ENCODE results near the gene CNTF.

Gene CNTF

GRCh38 chr11:58632510-58632909 is 10.0 kb downstream of the CNTF start:
- Histone ChIP-seq H2AK5ac (ENCODE audit: low read length) (no peak overlapping the region), H3K18ac (ENCODE audit: low read length) (no peak overlapping the region), H2BK5ac (ENCODE audit: low read length) (no peak overlapping the region), H4K5ac (ENCODE audit: low read length) (no peak overlapping the region), H3K27ac (ENCODE audit: low read depth, low read length) (no peak overlapping the region), H4K8ac (ENCODE audit: low read depth, low read length) (no peak overlapping the region), H3K4ac (ENCODE audit: low read depth, low read length) (no peak overlapping the region), H3K4me1 (ENCODE audit: control insufficient read depth, low read depth, low read length) (no peaks in the 10 kb centered on the region), H3K23ac (ENCODE audit: low read length) (no peak overlapping the region), H3K9ac (ENCODE audit: low read length) (no peak overlapping the region), H2BK120ac (ENCODE audit: low read depth, low read length) (no peak overlapping the region), H3K79me2 (ENCODE audit: control insufficient read depth, insufficient read depth, low read length) (no peaks in the 10 kb centered on the region), H3K4me3 (ENCODE audit: low read length) (no peak overlapping the region), H3K27me3 (ENCODE audit: insufficient read depth, low read length, poor library complexity) (no peaks in the 10 kb centered on the region), H3K36me3 (ENCODE audit: control insufficient read depth, insufficient read depth, low read length) (no peaks in the 10 kb centered on the region), H3K4me2 (ENCODE audit: low read length) (no peak overlapping the region), H3K79me1 (ENCODE audit: low read length) (no peaks in the 10 kb centered on the region), H3K56ac (ENCODE audit: low read length) (no peak overlapping the region), H2BK15ac (replicated peaks; ENCODE audit: low read depth) (no peak overlapping the region)
- no CpG with 5 or more reads among the region's 1 CpG for WGBS (ENCODE audit: extremely low coverage, insufficient coverage, low lambda C conversion rate)
- DNase-seq = no peak

GRCh38 chr11:58636587-58636986 is 14.1 kb downstream of the CNTF start:
- Histone ChIP-seq H2BK15ac (replicated peaks; ENCODE audit: low read depth) (no peak overlapping the region), H3K4me1 (ENCODE audit: control insufficient read depth, low read depth, low read length) (no peaks in the 10 kb centered on the region), H3K4ac (ENCODE audit: low read depth, low read length) (no peak overlapping the region), H2BK120ac (ENCODE audit: low read depth, low read length) (no peak overlapping the region), H3K27me3 (ENCODE audit: insufficient read depth, low read length, poor library complexity) (no peaks in the 10 kb centered on the region), H3K4me2 (ENCODE audit: low read length) (no peak overlapping the region), H3K79me1 (ENCODE audit: low read length) (no peaks in the 10 kb centered on the region), H2BK5ac (ENCODE audit: low read length) (no peak overlapping the region), H3K27ac (ENCODE audit: low read depth, low read length) (no peak overlapping the region), H3K4me3 (ENCODE audit: low read length) (no peak overlapping the region), H4K8ac (ENCODE audit: low read depth, low read length) (no peak overlapping the region), H3K79me2 (ENCODE audit: control insufficient read depth, insufficient read depth, low read length) (no peaks in the 10 kb centered on the region), H2AK5ac (ENCODE audit: low read length) (no peak overlapping the region), H3K18ac (ENCODE audit: low read length) (no peak overlapping the region), H3K56ac (ENCODE audit: low read length) (no peak overlapping the region), H3K36me3 (ENCODE audit: control insufficient read depth, insufficient read depth, low read length) (no peaks in the 10 kb centered on the region), H3K23ac (ENCODE audit: low read length) (no peak overlapping the region), H3K9ac (ENCODE audit: low read length) (no peak overlapping the region), H4K5ac (ENCODE audit: low read length) (no peak overlapping the region)
- no CpG with 5 or more reads among the region's 3 CpGs for WGBS (ENCODE audit: extremely low coverage, insufficient coverage, low lambda C conversion rate)
- DNase-seq = no peak

GRCh38 chr11:58637371-58637770 is 14.9 kb downstream of the CNTF start:
- no peak overlapping the region for H4K8ac ChIP-seq (ENCODE audit: low read depth, low read length)
- DNase-seq = no peak
- no peaks in the 10 kb centered on the region for H3K4me1 ChIP-seq (ENCODE audit: control insufficient read depth, low read depth, low read length)
- H3K27me3 ChIP-seq (ENCODE audit: insufficient read depth, low read length, poor library complexity) = no peaks in the 10 kb centered on the region
- H3K23ac ChIP-seq (ENCODE audit: low read length) = no peak overlapping the region
- no peak overlapping the region for H2BK120ac ChIP-seq (ENCODE audit: low read depth, low read length)
- no peak overlapping the region for H2BK5ac ChIP-seq (ENCODE audit: low read length)
- H3K79me2 ChIP-seq (ENCODE audit: control insufficient read depth, insufficient read depth, low read length) = no peaks in the 10 kb centered on the region
- H3K4ac ChIP-seq (ENCODE audit: low read depth, low read length) = no peak overlapping the region
- H3K27ac ChIP-seq (ENCODE audit: low read depth, low read length) = no peak overlapping the region
- no peak overlapping the region for H2BK15ac ChIP-seq (replicated peaks; ENCODE audit: low read depth)
- H3K9ac ChIP-seq (ENCODE audit: low read length) = no peak overlapping the region
- no peak overlapping the region for H2AK5ac ChIP-seq (ENCODE audit: low read length)
- no peak overlapping the region for H3K18ac ChIP-seq (ENCODE audit: low read length)
- no peak overlapping the region for H4K5ac ChIP-seq (ENCODE audit: low read length)
- WGBS (ENCODE audit: extremely low coverage, insufficient coverage, low lambda C conversion rate) = no CpG with 5 or more reads among the region's 2 CpGs
- no peaks in the 10 kb centered on the region for H3K36me3 ChIP-seq (ENCODE audit: control insufficient read depth, insufficient read depth, low read length)
- H3K4me2 ChIP-seq (ENCODE audit: low read length) = no peak overlapping the region
- H3K56ac ChIP-seq (ENCODE audit: low read length) = no peak overlapping the region
- no peaks in the 10 kb centered on the region for H3K79me1 ChIP-seq (ENCODE audit: low read length)
- no peak overlapping the region for H3K4me3 ChIP-seq (ENCODE audit: low read length)

DNA sequence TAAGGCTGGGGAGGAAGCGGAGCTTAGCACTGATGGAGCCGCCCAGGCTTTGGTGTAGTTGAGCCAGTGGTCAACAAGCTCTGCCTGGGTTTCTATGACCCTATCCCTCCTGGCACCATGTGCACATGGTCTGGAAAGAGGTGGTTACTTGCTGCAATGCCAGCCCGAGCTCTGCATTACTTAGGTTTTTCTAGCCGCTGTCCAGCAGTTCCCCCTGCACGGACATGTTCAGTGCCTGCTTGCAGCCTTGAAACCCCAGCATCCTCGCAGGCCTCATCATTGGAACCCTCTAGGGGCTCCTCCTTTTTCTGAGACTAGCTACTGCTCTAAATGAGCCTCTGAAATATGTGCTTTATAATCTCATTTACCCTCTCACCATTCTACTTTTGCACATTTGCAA is 16.6 kb downstream of the CNTF start:
- H2BK120ac ChIP-seq (ENCODE audit: low read depth, low read length) = no peak overlapping the region
- H2BK15ac ChIP-seq (replicated peaks; ENCODE audit: low read depth) = no peak overlapping the region
- no peaks in the 10 kb centered on the region for H3K36me3 ChIP-seq (ENCODE audit: control insufficient read depth, insufficient read depth, low read length)
- no peak overlapping the region for H4K8ac ChIP-seq (ENCODE audit: low read depth, low read length)
- H3K56ac ChIP-seq (ENCODE audit: low read length) = no peak overlapping the region
- H4K5ac ChIP-seq (ENCODE audit: low read length) = no peak overlapping the region
- no peak overlapping the region for H3K9ac ChIP-seq (ENCODE audit: low read length)
- H3K27ac ChIP-seq (ENCODE audit: low read depth, low read length) = no peak overlapping the region
- no peak overlapping the region for H3K4me2 ChIP-seq (ENCODE audit: low read length)
- H3K4me3 ChIP-seq (ENCODE audit: low read length) = no peak overlapping the region
- H3K23ac ChIP-seq (ENCODE audit: low read length) = no peak overlapping the region
- H2AK5ac ChIP-seq (ENCODE audit: low read length) = no peak overlapping the region
- H3K27me3 ChIP-seq (ENCODE audit: insufficient read depth, low read length, poor library complexity) = no peaks in the 10 kb centered on the region
- H3K79me1 ChIP-seq (ENCODE audit: low read length) = no peaks in the 10 kb centered on the region
- H3K4ac ChIP-seq (ENCODE audit: low read depth, low read length) = no peak overlapping the region
- H2BK5ac ChIP-seq (ENCODE audit: low read length) = no peak overlapping the region
- no peak for DNase-seq
- no peaks in the 10 kb centered on the region for H3K4me1 ChIP-seq (ENCODE audit: control insufficient read depth, low read depth, low read length)
- H3K18ac ChIP-seq (ENCODE audit: low read length) = no peak overlapping the region
- no CpG with 5 or more reads among the region's 6 CpGs for WGBS (ENCODE audit: extremely low coverage, insufficient coverage, low lambda C conversion rate)
- H3K79me2 ChIP-seq (ENCODE audit: control insufficient read depth, insufficient read depth, low read length) = no peaks in the 10 kb centered on the region

GRCh38 chr11:58639669-58640068 is 17.2 kb downstream of the CNTF start:
- Histone ChIP-seq H3K4ac (ENCODE audit: low read depth, low read length) (no peak overlapping the region), H2BK120ac (ENCODE audit: low read depth, low read length) (no peak overlapping the region), H3K79me1 (ENCODE audit: low read length) (no peaks in the 10 kb centered on the region), H3K27me3 (ENCODE audit: insufficient read depth, low read length, poor library complexity) (no peaks in the 10 kb centered on the region), H3K18ac (ENCODE audit: low read length) (no peak overlapping the region), H3K4me1 (ENCODE audit: control insufficient read depth, low read depth, low read length) (no peaks in the 10 kb centered on the region), H4K8ac (ENCODE audit: low read depth, low read length) (no peak overlapping the region), H3K27ac (ENCODE audit: low read depth, low read length) (no peak overlapping the region), H4K5ac (ENCODE audit: low read length) (no peak overlapping the region), H2BK5ac (ENCODE audit: low read length) (no peak overlapping the region), H3K36me3 (ENCODE audit: control insufficient read depth, insufficient read depth, low read length) (no peaks in the 10 kb centered on the region), H3K79me2 (ENCODE audit: control insufficient read depth, insufficient read depth, low read length) (no peaks in the 10 kb centered on the region), H3K9ac (ENCODE audit: low read length) (no peak overlapping the region), H3K56ac (ENCODE audit: low read length) (no peak overlapping the region), H2AK5ac (ENCODE audit: low read length) (no peak overlapping the region), H2BK15ac (replicated peaks; ENCODE audit: low read depth) (no peak overlapping the region), H3K4me2 (ENCODE audit: low read length) (no peak overlapping the region), H3K4me3 (ENCODE audit: low read length) (no peak overlapping the region), H3K23ac (ENCODE audit: low read length) (no peak overlapping the region)
- WGBS (ENCODE audit: extremely low coverage, insufficient coverage, low lambda C conversion rate) = no CpG with 5 or more reads among the region's 2 CpGs
- no peak for DNase-seq

DNA sequence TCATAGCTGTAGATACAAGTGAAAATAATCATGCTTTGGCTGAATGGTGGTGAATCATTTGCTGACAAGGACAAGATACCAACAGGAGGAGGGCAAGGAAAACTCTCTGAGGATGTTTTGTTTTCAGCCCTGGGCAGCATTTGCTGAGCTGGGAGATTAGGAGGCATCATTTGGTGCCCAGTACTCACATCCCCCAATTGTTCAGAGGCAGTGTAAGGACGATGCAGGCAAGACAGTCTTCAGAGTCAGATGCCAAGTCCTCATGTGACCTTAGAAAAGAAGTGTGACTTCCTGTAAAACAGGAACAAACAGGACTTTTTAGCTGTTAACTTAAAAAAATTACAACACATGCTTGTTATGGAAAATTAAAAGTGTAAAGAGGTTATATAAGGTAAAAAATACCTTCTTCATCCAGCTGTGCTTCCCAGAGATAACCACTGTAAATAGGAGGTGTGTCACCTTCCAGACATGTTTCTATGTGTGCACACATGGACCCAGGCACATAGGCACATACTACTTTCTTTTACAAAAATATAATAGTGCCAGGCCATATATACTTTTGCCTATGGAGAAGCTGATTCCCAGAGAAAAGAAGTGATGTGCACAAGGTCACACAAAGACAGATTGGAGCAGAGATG is 18.0 kb downstream of the CNTF start:
- no peak overlapping the region for H3K4me3 ChIP-seq (ENCODE audit: low read length)
- no peak overlapping the region for H4K8ac ChIP-seq (ENCODE audit: low read depth, low read length)
- H3K56ac ChIP-seq (ENCODE audit: low read length) = no peak overlapping the region
- H3K27ac ChIP-seq (ENCODE audit: low read depth, low read length) = no peak overlapping the region
- no peak overlapping the region for H2BK15ac ChIP-seq (replicated peaks; ENCODE audit: low read depth)
- H3K79me1 ChIP-seq (ENCODE audit: low read length) = no peaks in the 10 kb centered on the region
- no peak overlapping the region for H2BK120ac ChIP-seq (ENCODE audit: low read depth, low read length)
- no CpG with 5 or more reads among the region's 1 CpG for WGBS (ENCODE audit: extremely low coverage, insufficient coverage, low lambda C conversion rate)
- no peak overlapping the region for H4K5ac ChIP-seq (ENCODE audit: low read length)
- no peak overlapping the region for H3K4me2 ChIP-seq (ENCODE audit: low read length)
- no peaks in the 10 kb centered on the region for H3K79me2 ChIP-seq (ENCODE audit: control insufficient read depth, insufficient read depth, low read length)
- H3K18ac ChIP-seq (ENCODE audit: low read length) = no peak overlapping the region
- no peaks in the 10 kb centered on the region for H3K36me3 ChIP-seq (ENCODE audit: control insufficient read depth, insufficient read depth, low read length)
- H3K4me1 ChIP-seq (ENCODE audit: control insufficient read depth, low read depth, low read length) = no peaks in the 10 kb centered on the region
- no peak overlapping the region for H3K9ac ChIP-seq (ENCODE audit: low read length)
- no peak overlapping the region for H3K23ac ChIP-seq (ENCODE audit: low read length)
- no peaks in the 10 kb centered on the region for H3K27me3 ChIP-seq (ENCODE audit: insufficient read depth, low read length, poor library complexity)
- H2AK5ac ChIP-seq (ENCODE audit: low read length) = no peak overlapping the region
- H2BK5ac ChIP-seq (ENCODE audit: low read length) = no peak overlapping the region
- H3K4ac ChIP-seq (ENCODE audit: low read depth, low read length) = no peak overlapping the region
- no peak for DNase-seq
